Adipocyte (in vitro differentiated cells): Measurements from ENCODE around the gene CDC42BPA.
A peak's percentile ranks its signal among the peaks of the same experiment; 100 is the strongest.
"Not testable (repeated sequence)": the region's sequence is repeated elsewhere in the genome, so short reads cannot be mapped to it uniquely, and the experiment has no call there.

Source experiments
- DNase-seq: peaks from one replicate; pipeline ENCODE4 v3.0.0-alpha.2; 2015; ENCODE audit warnings: low read depth
- H3K27me3 ChIP-seq: replicated peaks from 2 replicates; pipeline ENCODE4 v1.7.0; 2013; ENCODE audit warnings: mild to moderate bottlenecking, low read length, moderate library complexity; ENCODE audit not compliant: control insufficient read depth, insufficient read depth
- H3K36me3 ChIP-seq: 2 replicates; pipeline ENCODE4 v1.7.0; 2013; ENCODE audit warnings: low read length, mild to moderate bottlenecking, moderate library complexity; ENCODE audit not compliant: control insufficient read depth, insufficient read depth, severe bottlenecking
- H3K4me1 ChIP-seq: 2 replicates; pipeline ENCODE4 v1.7.0; 2013; ENCODE audit warnings: mild to moderate bottlenecking, low read length, moderate library complexity; ENCODE audit not compliant: control insufficient read depth, insufficient read depth
- H3K4me3 ChIP-seq: 2 replicates; pipeline ENCODE4 v1.7.0; 2013; ENCODE audit warnings: mild to moderate bottlenecking, low read length, moderate library complexity
- H3K9ac ChIP-seq: 2 replicates; pipeline ENCODE4 v1.7.0; 2013; ENCODE audit warnings: mild to moderate bottlenecking, low read length, moderate library complexity
- H3K9me3 ChIP-seq: 2 replicates; pipeline ENCODE4 v1.7.0; 2013; ENCODE audit warnings: mild to moderate bottlenecking, low read length, moderate library complexity; ENCODE audit not compliant: control insufficient read depth

CDC42BPA gene

GRCh38 chr1:227112538-227112937, 205.8 kb downstream of the CDC42BPA start:
- no peak overlapping the region for H3K9ac ChIP-seq
- no peak overlapping the region for H3K4me3 ChIP-seq
- no peaks in the 10 kb centered on the region for H3K27me3 ChIP-seq
- no peaks in the 10 kb centered on the region for H3K9me3 ChIP-seq
- DNase-seq: no peak
- H3K4me1 ChIP-seq: no peaks in the 10 kb centered on the region
- peaks cover 20% of the 10 kb centered on the region for H3K36me3 ChIP-seq

GRCh38 chr1:227111782-227112181, 206.5 kb downstream of the CDC42BPA start:
- peaks cover 22% of the 10 kb centered on the region for H3K36me3 ChIP-seq
- DNase-seq: no peak
- H3K9ac ChIP-seq: no peak overlapping the region
- H3K4me1 ChIP-seq: no peaks in the 10 kb centered on the region
- H3K4me3 ChIP-seq: no peak overlapping the region
- no peaks in the 10 kb centered on the region for H3K9me3 ChIP-seq
- H3K27me3 ChIP-seq: no peaks in the 10 kb centered on the region

GRCh38 chr1:227105291-227105690, 213.0 kb downstream of the CDC42BPA start:
- not testable (repeated sequence) for DNase-seq, H3K4me1 ChIP-seq, H3K9ac ChIP-seq, H3K27me3 ChIP-seq, H3K4me3 ChIP-seq, H3K9me3 ChIP-seq
- peaks cover 22% of the 10 kb centered on the region for H3K36me3 ChIP-seq

GRCh38 chr1:227102056-227102455, 216.2 kb downstream of the CDC42BPA start:
- H3K9ac ChIP-seq: no peak overlapping the region
- no peaks in the 10 kb centered on the region for H3K9me3 ChIP-seq
- peaks cover 42% of the 10 kb centered on the region for H3K36me3 ChIP-seq
- no peaks in the 10 kb centered on the region for H3K4me1 ChIP-seq
- no peaks in the 10 kb centered on the region for H3K27me3 ChIP-seq
- DNase-seq: no peak
- no peak overlapping the region for H3K4me3 ChIP-seq

- Histone ChIP-seq H3K9ac (no peak overlapping the region), H3K36me3 (peaks cover 33% of the 10 kb centered on the region), H3K27me3 (no peaks in the 10 kb centered on the region), H3K4me3 (no peak overlapping the region), H3K4me1 (no peaks in the 10 kb centered on the region), H3K9me3 (no peaks in the 10 kb centered on the region)
- no peak for DNase-seq
Observed at GRCh38 chr1:227094249-227094966, 223.9 kb downstream of the CDC42BPA start.

GRCh38 chr1:227093309-227093708, 225.0 kb downstream of the CDC42BPA start:
- DNase-seq: no peak
- Histone ChIP-seq H3K9me3 (no peaks in the 10 kb centered on the region), H3K9ac (no peak overlapping the region), H3K27me3 (no peaks in the 10 kb centered on the region), H3K36me3 (peaks cover 29% of the 10 kb centered on the region), H3K4me3 (no peak overlapping the region), H3K4me1 (no peaks in the 10 kb centered on the region)

- no peaks in the 10 kb centered on the region for H3K9me3 ChIP-seq
- H3K27me3 ChIP-seq: no peaks in the 10 kb centered on the region
- H3K9ac ChIP-seq: no peak overlapping the region
- H3K4me1 ChIP-seq: no peaks in the 10 kb centered on the region
- peaks cover 21% of the 10 kb centered on the region for H3K36me3 ChIP-seq
- H3K4me3 ChIP-seq: no peak overlapping the region
- peak; percentile 3 for DNase-seq
Observed at GRCh38 chr1:227092069-227092468, 226.2 kb downstream of the CDC42BPA start.

GRCh38 chr1:227086636-227087035, 231.7 kb downstream of the CDC42BPA start:
- no peak overlapping the region for H3K4me3 ChIP-seq
- no peaks in the 10 kb centered on the region for H3K4me1 ChIP-seq
- no peaks in the 10 kb centered on the region for H3K27me3 ChIP-seq
- peaks cover 33% of the 10 kb centered on the region for H3K36me3 ChIP-seq
- DNase-seq: no peak
- no peak overlapping the region for H3K9ac ChIP-seq
- peaks cover 13% of the 10 kb centered on the region for H3K9me3 ChIP-seq

GRCh38 chr1:227082999-227083746, 235.1 kb downstream of the CDC42BPA start:
- peaks cover 26% of the 10 kb centered on the region for H3K36me3 ChIP-seq
- H3K4me3 ChIP-seq: no peak overlapping the region
- H3K4me1 ChIP-seq: no peaks in the 10 kb centered on the region
- H3K9me3 ChIP-seq: peaks cover 13% of the 10 kb centered on the region
- DNase-seq: no peak
- H3K27me3 ChIP-seq: no peaks in the 10 kb centered on the region
- no peak overlapping the region for H3K9ac ChIP-seq

GRCh38 chr1:227077783-227078182, 240.5 kb downstream of the CDC42BPA start:
- no peak overlapping the region for H3K9ac ChIP-seq
- DNase-seq: no peak
- no peaks in the 10 kb centered on the region for H3K27me3 ChIP-seq

GRCh38 chr1:227073786-227074185, 244.5 kb downstream of the CDC42BPA start:
- H3K27me3 ChIP-seq: no peaks in the 10 kb centered on the region
- no peaks in the 10 kb centered on the region for H3K9me3 ChIP-seq
- H3K4me1 ChIP-seq: peaks cover 20% of the 10 kb centered on the region
- no peak overlapping the region for H3K9ac ChIP-seq
- DNase-seq: no peak
- H3K4me3 ChIP-seq: no peak overlapping the region
- H3K36me3 ChIP-seq: peaks cover 13% of the 10 kb centered on the region

More at GRCh38 chr1:227077783-227078182, 240.5 kb downstream of the CDC42BPA start:
- Histone ChIP-seq H3K36me3 (peaks cover 10% of the 10 kb centered on the region), H3K9me3 (peaks cover 1% of the 10 kb centered on the region), H3K4me1 (peaks cover 18% of the 10 kb centered on the region), H3K4me3 (no peak overlapping the region)
